ENCODE data around the gene RABGAP1L. TPM values are rescaled to one million over a fixed set of nuclear protein-coding genes. Genes with fewer than 3 reads are reported as not detected.

The RABGAP1L gene
- total and polyA plus RNA-seq, 10 of the 15 experiments (the other 5 are each of a cell fraction or from before 2014, with no cell fraction given), result 5.8 to 194 (median 113) TPM

DNA sequence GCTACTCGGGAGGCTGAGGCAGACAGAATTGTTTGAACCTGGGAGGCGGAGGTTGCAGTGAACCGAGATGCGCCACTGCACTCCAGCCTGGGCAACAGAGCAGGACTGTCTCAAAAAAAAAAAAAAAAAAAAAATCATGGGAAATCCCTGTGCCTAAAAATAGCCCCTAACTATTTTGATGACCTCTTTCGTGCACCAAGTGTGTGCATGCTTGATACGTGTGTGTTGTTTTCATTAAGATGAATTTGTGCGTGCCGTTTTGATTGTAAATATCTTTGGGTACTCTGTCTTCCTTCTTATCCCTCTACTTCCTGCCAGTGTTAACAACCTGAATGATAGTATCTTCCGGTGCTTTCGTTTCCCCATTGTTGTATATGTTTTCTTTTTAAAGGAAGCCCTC, 850.2 kb downstream of the RABGAP1L start (continued):
- TF ChIP-seq, protein P1, sequence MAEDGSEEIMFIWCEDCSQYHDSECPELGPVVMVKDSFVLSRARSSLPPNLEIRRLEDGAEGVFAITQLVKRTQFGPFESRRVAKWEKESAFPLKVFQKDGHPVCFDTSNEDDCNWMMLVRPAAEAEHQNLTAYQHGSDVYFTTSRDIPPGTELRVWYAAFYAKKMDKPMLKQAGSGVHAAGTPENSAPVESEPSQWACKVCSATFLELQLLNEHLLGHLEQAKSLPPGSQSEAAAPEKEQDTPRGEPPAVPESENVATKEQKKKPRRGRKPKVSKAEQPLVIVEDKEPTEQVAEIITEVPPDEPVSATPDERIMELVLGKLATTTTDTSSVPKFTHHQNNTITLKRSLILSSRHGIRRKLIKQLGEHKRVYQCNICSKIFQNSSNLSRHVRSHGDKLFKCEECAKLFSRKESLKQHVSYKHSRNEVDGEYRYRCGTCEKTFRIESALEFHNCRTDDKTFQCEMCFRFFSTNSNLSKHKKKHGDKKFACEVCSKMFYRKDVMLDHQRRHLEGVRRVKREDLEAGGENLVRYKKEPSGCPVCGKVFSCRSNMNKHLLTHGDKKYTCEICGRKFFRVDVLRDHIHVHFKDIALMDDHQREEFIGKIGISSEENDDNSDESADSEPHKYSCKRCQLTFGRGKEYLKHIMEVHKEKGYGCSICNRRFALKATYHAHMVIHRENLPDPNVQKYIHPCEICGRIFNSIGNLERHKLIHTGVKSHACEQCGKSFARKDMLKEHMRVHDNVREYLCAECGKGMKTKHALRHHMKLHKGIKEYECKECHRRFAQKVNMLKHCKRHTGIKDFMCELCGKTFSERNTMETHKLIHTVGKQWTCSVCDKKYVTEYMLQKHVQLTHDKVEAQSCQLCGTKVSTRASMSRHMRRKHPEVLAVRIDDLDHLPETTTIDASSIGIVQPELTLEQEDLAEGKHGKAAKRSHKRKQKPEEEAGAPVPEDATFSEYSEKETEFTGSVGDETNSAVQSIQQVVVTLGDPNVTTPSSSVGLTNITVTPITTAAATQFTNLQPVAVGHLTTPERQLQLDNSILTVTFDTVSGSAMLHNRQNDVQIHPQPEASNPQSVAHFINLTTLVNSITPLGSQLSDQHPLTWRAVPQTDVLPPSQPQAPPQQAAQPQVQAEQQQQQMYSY (CRISPR knock-in tag; IDR thresholded peaks at IDR 0.05), result no peak
- TF ChIP-seq POLR2AphosphoS2 (IDR thresholded peaks at IDR 0.05; ENCODE audit: low read depth, low read length) (no peak), ATF3 (IDR thresholded peaks at IDR 0.05; ENCODE audit: borderline replicate concordance, extremely low read depth, low read depth, low read length) (no peak), MYB (IDR thresholded peaks at IDR 0.05; ENCODE audit: borderline replicate concordance, low read depth, low read length) (no peak), ESRRA (IDR thresholded peaks at IDR 0.05; ENCODE audit: low read length) (no peak)

DNA sequence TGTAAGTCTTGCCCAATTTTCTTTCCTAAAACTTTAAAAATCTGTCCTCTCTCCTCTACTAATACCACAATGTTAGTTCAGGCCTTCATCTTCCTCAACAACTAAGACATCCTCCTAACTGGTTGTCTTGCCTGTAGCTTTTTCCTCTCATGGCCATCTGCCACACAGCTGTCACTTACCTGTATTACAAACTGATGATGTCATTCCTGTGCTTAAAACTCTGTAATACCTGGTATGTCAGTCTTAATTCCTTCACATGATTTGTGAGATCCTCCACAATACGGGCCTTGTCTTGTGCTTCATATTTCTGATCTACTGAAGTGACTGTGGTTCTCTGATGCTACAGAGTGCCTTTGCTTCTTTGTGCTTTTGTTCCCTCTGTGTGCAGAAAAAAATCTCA, 854.1 kb downstream of the RABGAP1L start:
- H3K36me3 ChIP-seq (ENCODE audit: control insufficient read depth in 2 of 2, insufficient read depth in 2 of 2, low read length in 1 of 2), result peaks cover 5 to 38% of the 10 kb centered on the region in 2 experiments
- no peak overlapping the region for H2AFZ ChIP-seq (ENCODE audit: control insufficient read depth, low read depth, low read length)
- H3K4me1 ChIP-seq (ENCODE audit: control insufficient read depth, insufficient read depth, low read length), result no peaks in the 10 kb centered on the region
- ChIA-PET SMC1A (ENCODE audit: uncharacterized antibody, unreplicated experiment) (interaction anchor here (0.6 to 1.0 kb wide), 2 partner anchors 9 to 10 kb away, joined by 3 to 7 read pairs; no protein-coding TSS in a partner anchor), CTCF (no interaction called here), RAD21 (ENCODE audit: unreplicated experiment) (no interaction called here), POLR2A (interaction anchor here (1.5 to 1.9 kb wide), 2 partner anchors 9 to 10 kb away, joined by 5 to 14 read pairs; partner anchors contain the start of gene MRPS14)
- DNase-seq (ENCODE audit: low read depth, low spot score), result no peak
- H3K9ac ChIP-seq (ENCODE audit: control insufficient read depth, insufficient read depth, low read length), result no peak overlapping the region
- ATAC-seq, result no peak
- FAIRE-seq, result no peak
- H3K79me2 ChIP-seq (ENCODE audit: control insufficient read depth, insufficient read depth, low read length), result no peaks in the 10 kb centered on the region; the same call in 1 of the 2 replicates
- BruUV-seq (replicated peaks), result no TSS peak
- WGBS (ENCODE audit: insufficient coverage, insufficient replicate concordance, low lambda C conversion rate, missing lambda C conversion rate), result 100% methylated on average over 1 of the region's 1 CpG
- intact Hi-C loops (cut with micrococcal nuclease; ENCODE audit: unreplicated experiment), result no loop called here
- H3K27me3 ChIP-seq (replicated peaks in 1 of 2; ENCODE audit: control insufficient read depth in 2 of 2, insufficient read depth in 2 of 2, low read length in 1 of 2), result no peaks in the 10 kb centered on the region
- H3K4me3 ChIP-seq, result no peak overlapping the region
- no peak overlapping the region for H3K27ac ChIP-seq (ENCODE audit: control insufficient read depth, insufficient read depth)
- TF ChIP-seq RAD21 (IDR thresholded peaks at IDR 0.05; ENCODE audit: insufficient read depth, low read depth, low read length) (no peak), BRCA1 (IDR thresholded peaks at IDR 0.05; ENCODE audit: low read depth, low read length) (no peak), PML (IDR thresholded peaks at IDR 0.05; ENCODE audit: low read length) (no peak), CBFB (IDR thresholded peaks at IDR 0.05; ENCODE audit: low read depth) (no peak), ZNF687 (IDR thresholded peaks at IDR 0.05) (no peak), ESRRA (IDR thresholded peaks at IDR 0.05; ENCODE audit: low read length) (no peak), SP1 (IDR thresholded peaks at IDR 0.05; ENCODE audit: low read depth, low read length) (no peak)
- no peaks in the 10 kb centered on the region for H4K20me1 ChIP-seq (ENCODE audit: control insufficient read depth, insufficient read depth)
- H3K9me3 ChIP-seq (replicated peaks; ENCODE audit: control insufficient read depth, insufficient read depth, low read length), result no peaks in the 10 kb centered on the region
- in situ Hi-C loops (cut with MboI), result no loop called here
- no peak overlapping the region for H3K4me2 ChIP-seq (ENCODE audit: control insufficient read depth, insufficient read depth)

All from GM12878 (cell line).